NB4 (cell line): Measurements from ENCODE around the gene BAZ2B.

Source experiments
- CTCF ChIP-seq: IDR thresholded peaks from one replicate; pipeline ENCODE4 v1.5.1; 2012; ENCODE audit warnings: low read depth, low read length
- MYC ChIP-seq: IDR thresholded peaks from 2 replicates; pipeline ENCODE4 v1.6.1; 2011; ENCODE audit warnings: low read depth, low read length
- POLR2A ChIP-seq: IDR thresholded peaks from 2 replicates; pipeline ENCODE4 v1.6.1; 2011; ENCODE audit warnings: mild to moderate bottlenecking; ENCODE audit not compliant: insufficient read length; ENCODE audit errors: extremely low read depth

- TF ChIP-seq CTCF (no peak), POLR2A (no peak), MYC (no peak)
These were observed 317.4 kb downstream of the BAZ2B start for GRCh38 chr2:159298967-159299366.
